GM08714 (cell line): ENCODE measurements around the gene TCN2.

Source experiments
- H3K4me3 ChIP-seq: fragments of 200-500 bp; sonication (Bioruptor generic); 2 replicates; pipeline ENCODE4 v1.5.1; 2014; ENCODE audit warnings: mild to moderate bottlenecking, low read length, inconsistent platforms
- ZNF274 ChIP-seq: IDR thresholded peaks from 2 replicates; pipeline ENCODE4 v1.6.1; 2012; ENCODE audit warnings: mild to moderate bottlenecking, low read depth, low read length

Gene TCN2

GRCh38 chr22:30596199-30596598, 10.8 kb upstream of the TCN2 start:
- no peak for TF ChIP-seq ZNF274
- H3K4me3 ChIP-seq, result no peak overlapping the region

- no peak overlapping the region for H3K4me3 ChIP-seq
- no peak for TF ChIP-seq ZNF274
Observed at GRCh38 chr22:30596886-30597285, 10.1 kb upstream of the TCN2 start.

- H3K4me3 ChIP-seq, result no peak overlapping the region
- TF ChIP-seq ZNF274, result no peak
Observed at GRCh38 chr22:30598986-30599385, 8.0 kb upstream of the TCN2 start.

- no peak overlapping the region for H3K4me3 ChIP-seq
- TF ChIP-seq ZNF274, result no peak
Observed at GRCh38 chr22:30600921-30601320, 6.1 kb upstream of the TCN2 start.

GRCh38 chr22:30601464-30601863, 5.5 kb upstream of the TCN2 start:
- no peak overlapping the region for H3K4me3 ChIP-seq
- no peak for TF ChIP-seq ZNF274

- no peak for TF ChIP-seq ZNF274
- no peak overlapping the region for H3K4me3 ChIP-seq
Observed at GRCh38 chr22:30602049-30602448, 4.9 kb upstream of the TCN2 start.

- no peak for TF ChIP-seq ZNF274
- H3K4me3 ChIP-seq, result no peak overlapping the region
Observed at GRCh38 chr22:30603801-30604200, 3.2 kb upstream of the TCN2 start.

- no peak for TF ChIP-seq ZNF274
- H3K4me3 ChIP-seq, result no peak overlapping the region
Observed at GRCh38 chr22:30604723-30605122, 2.3 kb upstream of the TCN2 start.

- H3K4me3 ChIP-seq, result no peak overlapping the region; the same call in 1 of the 2 replicates
- no peak for TF ChIP-seq ZNF274
Observed at GRCh38 chr22:30605449-30606110, 1.4 kb upstream of the TCN2 start.

- no peak overlapping the region; the same call in 1 of the 2 replicates for H3K4me3 ChIP-seq
- no peak for TF ChIP-seq ZNF274
Observed at GRCh38 chr22:30607300-30607930, 441 bp downstream of the TCN2 start.

- no peak for TF ChIP-seq ZNF274
- H3K4me3 ChIP-seq, result no peak overlapping the region
Observed at GRCh38 chr22:30607939-30608338, 965 bp downstream of the TCN2 start.

GRCh38 chr22:30609260-30610185, 2.5 kb downstream of the TCN2 start:
- no peak for TF ChIP-seq ZNF274
- no peak overlapping the region for H3K4me3 ChIP-seq

GRCh38 chr22:30610299-30610698, 3.3 kb downstream of the TCN2 start:
- H3K4me3 ChIP-seq, result no peak overlapping the region
- no peak for TF ChIP-seq ZNF274

GRCh38 chr22:30611197-30611596, 4.2 kb downstream of the TCN2 start:
- no peak overlapping the region for H3K4me3 ChIP-seq
- no peak for TF ChIP-seq ZNF274

GRCh38 chr22:30612789-30613188, 5.8 kb downstream of the TCN2 start:
- TF ChIP-seq ZNF274, result no peak
- no peak overlapping the region for H3K4me3 ChIP-seq
